ENCODE results near the gene ZGRF1.

DNA sequence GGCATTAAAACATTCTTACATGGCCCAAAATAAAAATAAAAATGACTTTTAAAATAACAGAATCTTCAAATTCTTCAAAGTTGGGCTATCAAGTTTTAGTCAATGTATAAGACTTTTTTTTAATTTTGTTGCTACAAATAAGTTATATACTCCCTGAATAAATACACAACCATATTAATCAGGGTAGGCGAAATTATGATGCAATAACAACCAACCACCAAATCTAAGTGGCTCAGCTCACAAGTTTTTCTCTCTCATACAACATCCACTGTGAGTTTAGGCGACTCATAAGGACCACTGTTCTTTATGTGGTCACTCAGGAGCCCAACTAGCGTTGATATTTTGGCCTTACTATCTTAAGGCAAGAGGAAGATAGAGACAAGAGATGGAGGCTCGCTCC is 131.9 kb downstream of the ZGRF1 start:
- no peak for TF ChIP-seq EZH2 (IDR thresholded peaks at IDR 0.05; ENCODE audit: borderline replicate concordance, low read depth, low read length, severe bottlenecking)
- no peak for TF ChIP-seq POLR2A (IDR thresholded peaks at IDR 0.05; ENCODE audit: low read depth, low read length)
- no peak for TF ChIP-seq JUN (IDR thresholded peaks at IDR 0.05; ENCODE audit: borderline replicate concordance, insufficient read depth, insufficient read length, low read depth)
- TF ChIP-seq, protein P1, sequence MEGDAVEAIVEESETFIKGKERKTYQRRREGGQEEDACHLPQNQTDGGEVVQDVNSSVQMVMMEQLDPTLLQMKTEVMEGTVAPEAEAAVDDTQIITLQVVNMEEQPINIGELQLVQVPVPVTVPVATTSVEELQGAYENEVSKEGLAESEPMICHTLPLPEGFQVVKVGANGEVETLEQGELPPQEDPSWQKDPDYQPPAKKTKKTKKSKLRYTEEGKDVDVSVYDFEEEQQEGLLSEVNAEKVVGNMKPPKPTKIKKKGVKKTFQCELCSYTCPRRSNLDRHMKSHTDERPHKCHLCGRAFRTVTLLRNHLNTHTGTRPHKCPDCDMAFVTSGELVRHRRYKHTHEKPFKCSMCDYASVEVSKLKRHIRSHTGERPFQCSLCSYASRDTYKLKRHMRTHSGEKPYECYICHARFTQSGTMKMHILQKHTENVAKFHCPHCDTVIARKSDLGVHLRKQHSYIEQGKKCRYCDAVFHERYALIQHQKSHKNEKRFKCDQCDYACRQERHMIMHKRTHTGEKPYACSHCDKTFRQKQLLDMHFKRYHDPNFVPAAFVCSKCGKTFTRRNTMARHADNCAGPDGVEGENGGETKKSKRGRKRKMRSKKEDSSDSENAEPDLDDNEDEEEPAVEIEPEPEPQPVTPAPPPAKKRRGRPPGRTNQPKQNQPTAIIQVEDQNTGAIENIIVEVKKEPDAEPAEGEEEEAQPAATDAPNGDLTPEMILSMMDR (IDR thresholded peaks at IDR 0.05; ENCODE audit: extremely low read depth in 1 of 2, insufficient read depth in 1 of 2, low read depth in 1 of 2, low read length in 2 of 2) = no peak
- no peak for TF ChIP-seq GATA2 (IDR thresholded peaks at IDR 0.05; ENCODE audit: insufficient read depth, insufficient read length, low read depth, low read length)
- TF ChIP-seq, protein P2, sequence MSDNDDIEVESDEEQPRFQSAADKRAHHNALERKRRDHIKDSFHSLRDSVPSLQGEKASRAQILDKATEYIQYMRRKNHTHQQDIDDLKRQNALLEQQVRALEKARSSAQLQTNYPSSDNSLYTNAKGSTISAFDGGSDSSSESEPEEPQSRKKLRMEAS (IDR thresholded peaks at IDR 0.05; ENCODE audit: insufficient read depth, insufficient read length) = no peak
- TF ChIP-seq MYC (IDR thresholded peaks at IDR 0.05; ENCODE audit: low read depth, low read length) = no peak
- TF ChIP-seq POLR2AphosphoS5 (IDR thresholded peaks at IDR 0.05; ENCODE audit: insufficient read depth, low read depth, low read length) = no peak
- no peak for TF ChIP-seq FOS (IDR thresholded peaks at IDR 0.05; ENCODE audit: borderline replicate concordance, insufficient read depth, low read length)

All from endothelial cell of umbilical vein (primary cell).